C4-2B (cell line): Measurements from ENCODE around the gene SIN3B.

Source experiments
- H3K27ac ChIP-seq: fragments of 450-650 bp; 2 replicates; pipeline ENCODE4 v1.5.1; 2017
- CTCF ChIP-seq: fragments of 450-650 bp; conservative IDR thresholded peaks from 2 replicates; pipeline ENCODE4 v1.5.1; 2017; ENCODE audit warnings: mild to moderate bottlenecking
- ZFX ChIP-seq: fragments of 450-650 bp; IDR thresholded peaks from 2 replicates; pipeline ENCODE4 v1.6.1; 2017

SIN3B gene

GRCh38 chr19:16841391-16841926 lies 12.3 kb downstream of the SIN3B start:
- TF ChIP-seq ZFX: no peak
- no peak for TF ChIP-seq CTCF
- no peak overlapping the region for H3K27ac ChIP-seq

GRCh38 chr19:16846901-16847300 lies 17.7 kb downstream of the SIN3B start:
- no peak overlapping the region for H3K27ac ChIP-seq
- TF ChIP-seq CTCF (no peak), ZFX (no peak)

DNA sequence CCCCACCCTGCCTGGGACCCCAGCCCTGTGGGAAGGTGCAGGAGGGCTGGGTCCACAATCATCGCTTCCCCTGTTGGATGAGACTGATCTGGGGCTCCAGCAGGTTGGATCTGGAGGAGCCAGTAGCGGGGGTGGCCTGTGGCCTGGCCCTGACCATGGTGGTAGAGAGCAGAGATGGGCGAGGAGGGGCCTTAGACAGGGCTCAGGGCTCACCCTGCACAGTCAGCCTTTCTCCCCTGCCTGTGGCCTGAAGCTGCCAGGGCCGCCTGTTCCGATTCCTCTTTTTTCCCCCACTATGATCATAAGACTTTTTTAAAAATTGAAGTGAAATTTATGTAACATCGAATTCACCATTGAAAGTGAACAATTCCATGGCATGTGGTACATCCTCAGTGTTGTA lies 18.2 kb downstream of the SIN3B start:
- TF ChIP-seq CTCF (no peak), ZFX (no peak)

DNA sequence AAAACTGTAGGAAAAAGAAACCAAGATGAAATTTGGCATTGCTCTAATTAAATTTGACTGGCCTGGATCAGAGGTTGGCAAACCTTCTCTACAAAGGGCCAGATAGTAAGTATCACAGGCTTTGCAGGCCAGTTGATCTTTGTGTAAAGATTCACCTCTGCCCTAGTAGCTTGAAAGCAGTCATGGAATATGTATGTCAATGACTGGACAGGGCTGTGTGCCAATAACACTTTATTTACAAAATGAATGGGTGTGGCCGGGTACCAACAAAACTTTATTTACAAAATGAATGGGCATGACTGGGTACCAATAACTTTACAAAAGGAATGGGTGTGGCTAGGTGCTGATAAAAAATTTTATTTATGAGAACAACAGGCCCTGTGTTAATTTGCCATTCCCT lies 20.0 kb downstream of the SIN3B start:
- no peak for TF ChIP-seq CTCF
- no peak for TF ChIP-seq ZFX
- H3K27ac ChIP-seq: no peak overlapping the region

More for the DNA sequence above, 18.2 kb downstream of the SIN3B start:
- H3K27ac ChIP-seq: no peak overlapping the region

- H3K27ac ChIP-seq: no peak overlapping the region
- TF ChIP-seq ZFX: no peak
- no peak for TF ChIP-seq CTCF
Observed at GRCh38 chr19:16850133-16850532, 20.9 kb downstream of the SIN3B start.

DNA sequence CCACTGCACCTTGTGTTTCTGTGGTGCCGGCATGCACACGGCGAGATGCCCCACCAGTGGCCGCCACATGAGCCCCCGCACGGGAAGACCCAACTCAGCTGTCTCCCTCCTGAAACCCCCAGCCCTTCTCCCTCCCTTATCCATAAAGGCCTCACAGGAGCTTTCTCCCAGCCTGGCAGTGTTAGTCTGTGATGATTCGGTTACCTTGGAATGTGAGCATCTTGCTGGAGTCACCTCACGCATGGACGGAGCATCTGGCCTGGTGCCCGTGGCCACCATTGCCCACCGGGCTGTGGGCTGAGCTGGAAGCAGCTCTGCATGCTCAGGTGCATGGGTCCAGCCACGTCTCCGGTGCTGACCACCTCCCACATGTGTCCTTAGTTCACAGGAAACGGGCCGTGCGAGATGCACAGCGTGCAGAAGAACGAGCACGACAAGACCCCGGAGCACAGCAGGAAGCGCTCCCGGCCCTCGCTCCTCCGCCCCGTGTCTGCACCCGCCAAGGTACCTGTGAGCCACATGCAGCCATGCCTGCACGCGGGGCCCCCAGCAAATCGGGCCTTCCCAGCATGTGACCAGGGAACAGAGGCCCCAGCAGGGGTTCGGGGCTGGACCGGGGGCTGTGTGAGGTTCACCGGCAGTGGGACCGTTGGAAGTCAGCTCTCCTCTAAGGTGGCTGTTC lies 22.0 kb downstream of the SIN3B start:
- H3K27ac ChIP-seq: no peak overlapping the region
- TF ChIP-seq CTCF: no peak
- TF ChIP-seq ZFX: no peak

GRCh38 chr19:16853066-16853465 lies 23.9 kb downstream of the SIN3B start:
- TF ChIP-seq ZFX: no peak
- TF ChIP-seq CTCF: no peak
- H3K27ac ChIP-seq: no peak overlapping the region
